Measurements from ENCODE around the gene NHP2.

NHP2 gene

DNA sequence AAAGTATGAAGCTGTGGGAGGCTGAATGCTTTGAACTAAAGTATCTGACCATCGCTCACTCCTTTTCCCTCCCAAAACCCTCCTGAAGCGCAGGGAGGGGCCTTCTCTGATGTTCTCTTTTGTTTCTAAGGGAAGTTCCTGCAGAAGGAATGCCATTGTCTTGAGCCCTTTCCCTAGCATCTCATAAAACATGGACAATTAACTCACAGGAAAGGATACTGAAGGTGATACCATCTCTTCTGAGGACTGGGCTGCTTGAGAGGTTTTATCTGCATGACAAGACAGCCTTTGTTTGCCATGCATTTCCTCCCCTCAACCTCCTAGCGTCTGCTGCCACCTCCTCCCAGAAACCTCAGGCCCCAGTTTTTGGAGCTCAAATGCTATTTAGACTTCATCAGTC lies 27.1 kb downstream of the NHP2 start:
- ChIA-PET POLR2A (interaction anchor here (6.1 kb wide), 1 partner anchor 12 kb away, joined by 27 read pairs; the partner anchor contains the start of gene N4BP3), CTCF (interaction anchor here (1.0 to 1.2 kb wide), 3 partner anchors 9 to 51 kb away, joined by 3 to 4 read pairs (median 4); no protein-coding TSS in a partner anchor)
- 50% methylated on average over 2 of the region's 3 CpGs for WGBS (ENCODE audit: insufficient coverage)
- Histone ChIP-seq H3K9me3 (ENCODE audit: control extremely low read depth in 1 of 5, control insufficient read depth in 4 of 5, insufficient read depth in 2 of 5, low read depth in 1 of 5, low read length in 4 of 5) (no peaks in the 10 kb centered on the region), H3K4me1 (ENCODE audit: control extremely low read depth in 1 of 4, control insufficient read depth in 4 of 4, insufficient read depth in 4 of 4, low read length in 3 of 4) (peaks cover 0 to 53% (median 33%) of the 10 kb centered on the region in 4 experiments), H3K36me3 (ENCODE audit: control insufficient read depth in 4 of 4, insufficient read depth in 4 of 4, low read length in 3 of 4) (no peaks in the 10 kb centered on the region), H3K27ac (ENCODE audit: insufficient read depth in 1 of 2, low read depth in 1 of 2, low read length in 2 of 2, poor library complexity in 1 of 2, severe bottlenecking in 2 of 2) (no peak overlapping the region), H3K27me3 (replicated peaks in 2 of 5; ENCODE audit: control insufficient read depth in 4 of 5, insufficient read depth in 5 of 5, low read length in 4 of 5) (no peaks in the 10 kb centered on the region), H3K4me3 (ENCODE audit: control insufficient read depth in 1 of 7, extremely low read depth in 1 of 7, insufficient read depth in 4 of 7, low read depth in 2 of 7, low read length in 6 of 7) (no peak overlapping the region)
- peak in 1 of 3 donors; percentile 21 for DNase-seq

DNA sequence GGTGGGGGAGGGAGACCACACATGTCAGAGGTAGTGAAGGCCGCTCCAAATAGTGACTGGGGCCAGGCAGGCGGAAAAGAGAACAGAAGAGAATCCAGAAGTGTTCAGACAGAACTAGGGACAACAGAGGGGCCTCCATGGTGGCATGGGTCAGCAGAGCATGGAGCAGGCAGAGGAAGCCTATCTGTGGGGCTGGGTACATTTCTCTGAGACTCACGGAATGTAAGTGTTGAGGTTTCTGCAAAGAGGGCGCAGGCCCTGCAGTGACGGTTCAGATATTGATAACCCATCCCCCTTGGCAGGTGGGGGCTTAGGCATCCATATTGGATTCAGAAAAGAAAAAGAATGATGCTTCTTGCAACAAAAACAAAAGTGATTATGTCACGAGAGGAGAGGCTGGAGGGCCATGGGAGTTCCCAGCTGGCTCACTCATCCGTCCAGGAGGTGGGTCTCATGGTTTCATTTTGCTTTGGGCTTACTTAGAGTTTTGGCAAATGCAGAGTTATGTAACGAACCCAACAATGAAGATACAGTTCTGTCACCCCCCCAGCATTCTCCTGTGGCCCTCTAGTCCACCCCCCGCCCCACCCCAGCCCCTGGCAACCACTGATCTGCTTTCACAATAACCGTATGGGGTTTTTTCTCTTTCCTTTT lies 28.3 kb downstream of the NHP2 start:
- Histone ChIP-seq H3K36me3 (ENCODE audit: control insufficient read depth in 4 of 4, insufficient read depth in 4 of 4, low read length in 3 of 4) (no peaks in the 10 kb centered on the region), H3K4me3 (ENCODE audit: control insufficient read depth in 1 of 7, extremely low read depth in 1 of 7, insufficient read depth in 4 of 7, low read depth in 2 of 7, low read length in 6 of 7) (no peak overlapping the region), H3K4me1 (ENCODE audit: control extremely low read depth in 1 of 4, control insufficient read depth in 4 of 4, insufficient read depth in 4 of 4, low read length in 3 of 4) (peaks cover 0 to 57% (median 36%) of the 10 kb centered on the region in 4 experiments), H3K27ac (ENCODE audit: insufficient read depth in 1 of 2, low read depth in 1 of 2, low read length in 2 of 2, poor library complexity in 1 of 2, severe bottlenecking in 2 of 2) (no peak overlapping the region), H3K27me3 (replicated peaks in 2 of 5; ENCODE audit: control insufficient read depth in 4 of 5, insufficient read depth in 5 of 5, low read length in 4 of 5) (no peaks in the 10 kb centered on the region), H3K9me3 (ENCODE audit: control extremely low read depth in 1 of 5, control insufficient read depth in 4 of 5, insufficient read depth in 2 of 5, low read depth in 1 of 5, low read length in 4 of 5) (no peaks in the 10 kb centered on the region)
- DNase-seq, result no peak
- CTCF ChIA-PET, result interaction anchor here (1.0 to 11.1 kb wide), 5 partner anchors 10 to 48 kb away, joined by 3 to 137 read pairs (median 5); partner anchors contain the start of gene N4BP3
- WGBS (ENCODE audit: insufficient coverage), result 94% methylated on average over 7 of the region's 10 CpGs
- POLR2A ChIA-PET, result interaction anchor here (6.1 kb wide), 1 partner anchor 11 kb away, joined by 27 read pairs; the partner anchor contains the start of gene N4BP3

DNA sequence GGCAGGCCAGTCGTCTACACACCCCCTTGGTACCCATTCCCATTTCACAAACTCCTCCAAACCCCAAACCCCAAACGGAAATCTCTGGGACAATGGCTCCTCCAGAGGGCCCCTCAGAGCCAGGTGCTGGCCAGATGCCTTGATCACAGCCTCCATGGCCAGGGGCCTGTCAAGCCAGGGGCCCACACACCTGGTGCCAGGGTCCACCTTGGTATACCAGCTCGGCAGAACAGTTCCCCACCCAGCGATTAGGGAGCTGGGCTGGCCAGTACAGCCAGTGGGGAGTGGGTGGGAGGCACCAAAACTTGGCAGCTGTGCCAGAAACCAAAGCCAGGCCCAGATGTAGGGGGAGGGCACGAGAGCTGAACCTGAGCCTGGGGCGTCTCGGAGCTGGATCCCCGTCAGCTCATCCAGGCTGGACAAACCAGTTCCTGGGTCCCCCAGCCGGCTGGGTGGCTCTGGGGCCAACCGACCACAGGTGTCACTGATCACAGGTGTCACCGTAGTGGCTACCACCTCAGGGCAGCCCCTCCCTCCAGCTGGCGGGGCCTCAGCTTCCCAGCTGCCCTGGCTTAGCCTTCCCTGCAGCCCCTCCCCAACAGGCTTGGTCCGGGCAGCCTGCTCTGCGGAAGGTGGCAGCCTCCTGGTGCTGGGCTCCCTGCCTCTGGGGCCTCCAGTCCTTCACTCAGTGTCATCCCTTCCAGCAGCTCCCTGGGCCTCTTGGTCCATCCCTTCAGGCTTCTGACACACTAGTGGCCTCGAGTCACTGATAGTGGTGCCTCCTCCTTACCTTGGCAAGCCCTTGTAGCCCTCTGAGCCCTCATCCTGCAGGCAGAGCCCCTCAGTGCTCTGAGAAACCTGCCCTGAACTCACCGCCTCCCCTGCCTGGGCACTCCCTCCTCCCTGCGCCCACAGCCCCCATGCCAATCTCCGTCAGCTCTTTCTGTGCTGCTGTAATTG lies 29.4 kb downstream of the NHP2 start:
- POLR2A ChIA-PET, result interaction anchor here (6.1 kb wide), 1 partner anchor 10 kb away, joined by 27 read pairs; the partner anchor contains the start of gene N4BP3
- CTCF ChIA-PET, result interaction anchor here (0.8 to 11.1 kb wide), 9 partner anchors 10 to 47 kb away, joined by 3 to 137 read pairs (median 4); partner anchors contain the start of gene N4BP3
- 93% methylated on average over 14 of the region's 18 CpGs for WGBS (ENCODE audit: insufficient coverage)

DNA sequence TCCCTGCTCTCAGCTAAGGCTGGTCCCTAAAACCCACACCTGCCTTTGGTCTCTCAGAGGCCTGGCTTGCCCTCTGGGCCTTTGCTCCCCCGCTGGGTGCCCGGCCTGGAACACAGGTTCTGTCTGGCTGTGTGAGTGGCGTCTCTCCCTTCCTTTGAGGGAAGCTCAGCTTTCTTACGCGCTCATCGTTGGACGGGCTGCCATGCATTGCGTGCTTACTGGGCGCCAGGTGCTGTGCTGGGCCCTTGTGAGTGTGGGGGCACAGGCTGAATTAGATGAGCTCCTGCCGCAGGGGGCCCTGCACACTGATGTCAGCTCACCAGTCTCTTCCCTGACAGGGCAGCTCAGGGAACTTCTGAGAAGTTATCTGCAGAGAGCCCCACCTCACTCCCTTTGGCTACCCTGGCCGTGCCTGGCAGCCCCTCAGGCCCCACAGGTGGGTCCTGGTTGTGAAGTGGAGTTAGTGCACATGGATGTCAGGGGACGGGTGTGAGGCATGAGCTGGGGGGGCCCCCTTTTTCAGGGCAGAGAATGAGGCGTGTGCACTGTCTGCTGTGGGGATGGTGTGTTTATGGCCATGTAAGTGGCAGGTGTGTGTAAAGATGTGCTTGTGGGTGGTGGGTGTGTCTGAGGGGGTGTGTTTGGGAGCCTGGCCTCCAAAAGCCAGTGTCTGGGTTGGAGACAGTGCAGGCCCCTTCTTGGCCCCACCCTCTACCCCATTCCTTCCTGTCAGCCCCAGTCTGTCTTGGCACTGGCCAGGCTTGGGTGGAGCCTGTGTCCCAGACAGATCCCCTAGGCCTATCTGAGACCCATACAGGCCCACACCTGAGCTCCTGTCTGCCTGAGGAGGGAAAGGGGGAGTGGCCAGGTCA lies 30.4 kb downstream of the NHP2 start:
- 94% methylated on average over 9 of the region's 13 CpGs for WGBS (ENCODE audit: insufficient coverage)
- Histone ChIP-seq H3K27me3 (replicated peaks in 2 of 5; ENCODE audit: control insufficient read depth in 4 of 5, insufficient read depth in 5 of 5, low read length in 4 of 5) (no peaks in the 10 kb centered on the region), H3K27ac (ENCODE audit: insufficient read depth in 1 of 2, low read depth in 1 of 2, low read length in 2 of 2, poor library complexity in 1 of 2, severe bottlenecking in 2 of 2) (no peak overlapping the region), H3K4me1 (ENCODE audit: control extremely low read depth in 1 of 4, control insufficient read depth in 4 of 4, insufficient read depth in 4 of 4, low read length in 3 of 4) (peaks cover 0 to 69% (median 53%) of the 10 kb centered on the region in 4 experiments), H3K9me3 (ENCODE audit: control extremely low read depth in 1 of 5, control insufficient read depth in 4 of 5, insufficient read depth in 2 of 5, low read depth in 1 of 5, low read length in 4 of 5) (no peaks in the 10 kb centered on the region), H3K4me3 (ENCODE audit: control insufficient read depth in 1 of 7, extremely low read depth in 1 of 7, insufficient read depth in 4 of 7, low read depth in 2 of 7, low read length in 6 of 7) (no peak overlapping the region), H3K36me3 (ENCODE audit: control insufficient read depth in 4 of 4, insufficient read depth in 4 of 4, low read length in 3 of 4) (no peaks in the 10 kb centered on the region)
- ChIA-PET POLR2A (interaction anchor here (1.0 to 6.1 kb wide), 2 partner anchors 9 to 31 kb away, joined by 3 to 27 read pairs; partner anchors contain the start of genes N4BP3 and NHP2), CTCF (interaction anchor here (0.8 to 11.1 kb wide), 6 partner anchors 9 to 46 kb away, joined by 3 to 137 read pairs (median 5); no protein-coding TSS in a partner anchor)
- no peak for DNase-seq

More for the DNA sequence above, 29.4 kb downstream of the NHP2 start:
- peaks cover 0 to 61% (median 44%) of the 10 kb centered on the region in 4 experiments for H3K4me1 ChIP-seq (ENCODE audit: control extremely low read depth in 1 of 4, control insufficient read depth in 4 of 4, insufficient read depth in 4 of 4, low read length in 3 of 4)
- H3K4me3 ChIP-seq (ENCODE audit: control insufficient read depth in 1 of 7, extremely low read depth in 1 of 7, insufficient read depth in 4 of 7, low read depth in 2 of 7, low read length in 6 of 7), result no peak overlapping the region
- no peaks in the 10 kb centered on the region for H3K9me3 ChIP-seq (ENCODE audit: control extremely low read depth in 1 of 5, control insufficient read depth in 4 of 5, insufficient read depth in 2 of 5, low read depth in 1 of 5, low read length in 4 of 5)
- H3K36me3 ChIP-seq (ENCODE audit: control insufficient read depth in 4 of 4, insufficient read depth in 4 of 4, low read length in 3 of 4), result no peaks in the 10 kb centered on the region
- no peaks in the 10 kb centered on the region for H3K27me3 ChIP-seq (replicated peaks in 2 of 5; ENCODE audit: control insufficient read depth in 4 of 5, insufficient read depth in 5 of 5, low read length in 4 of 5)
- no peak for DNase-seq
- no peak overlapping the region for H3K27ac ChIP-seq (ENCODE audit: insufficient read depth in 1 of 2, low read depth in 1 of 2, low read length in 2 of 2, poor library complexity in 1 of 2, severe bottlenecking in 2 of 2)

DNA sequence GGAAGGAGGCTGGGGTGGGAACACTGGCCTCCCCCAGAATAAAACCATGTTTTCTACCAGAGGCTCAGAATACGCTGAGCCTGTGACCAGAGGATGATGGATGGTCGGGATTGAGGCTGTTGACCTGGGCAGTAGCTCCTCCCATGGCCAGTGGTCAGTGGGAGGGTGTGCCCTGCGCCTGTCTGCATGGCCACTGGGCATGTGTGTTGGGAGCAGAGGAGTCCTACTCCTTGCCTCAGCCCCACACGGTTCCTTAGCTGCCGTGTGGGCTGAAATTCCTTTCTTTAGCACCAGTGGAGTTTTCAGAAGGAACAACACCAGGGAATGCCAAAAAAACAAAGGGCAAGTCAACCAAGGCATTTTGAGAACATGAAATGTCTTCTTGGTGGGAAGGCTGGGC lies 31.3 kb downstream of the NHP2 start:
- ChIA-PET POLR2A (interaction anchor here (6.1 kb wide), 1 partner anchor 8 kb away, joined by 27 read pairs; the partner anchor contains the start of gene N4BP3), CTCF (interaction anchor here (1.4 to 11.1 kb wide), 4 partner anchors 8 to 45 kb away, joined by 6 to 137 read pairs (median 20); no protein-coding TSS in a partner anchor)
- H3K36me3 ChIP-seq (ENCODE audit: control insufficient read depth in 4 of 4, insufficient read depth in 4 of 4, low read length in 3 of 4), result no peaks in the 10 kb centered on the region
- H3K27ac ChIP-seq (ENCODE audit: insufficient read depth in 1 of 2, low read depth in 1 of 2, low read length in 2 of 2, poor library complexity in 1 of 2, severe bottlenecking in 2 of 2), result no peak overlapping the region
- DNase-seq, result no peak
- WGBS (ENCODE audit: insufficient coverage), result 100% methylated on average over 5 of the region's 5 CpGs
- H3K27me3 ChIP-seq (replicated peaks in 2 of 5; ENCODE audit: control insufficient read depth in 4 of 5, insufficient read depth in 5 of 5, low read length in 4 of 5), result peaks cover 0 to 7% (median 2%) of the 10 kb centered on the region in 5 experiments
- peaks cover 0 to 75% (median 60%) of the 10 kb centered on the region in 4 experiments for H3K4me1 ChIP-seq (ENCODE audit: control extremely low read depth in 1 of 4, control insufficient read depth in 4 of 4, insufficient read depth in 4 of 4, low read length in 3 of 4)
- H3K9me3 ChIP-seq (ENCODE audit: control extremely low read depth in 1 of 5, control insufficient read depth in 4 of 5, insufficient read depth in 2 of 5, low read depth in 1 of 5, low read length in 4 of 5), result no peaks in the 10 kb centered on the region
- no peak overlapping the region for H3K4me3 ChIP-seq (ENCODE audit: control insufficient read depth in 1 of 7, extremely low read depth in 1 of 7, insufficient read depth in 4 of 7, low read depth in 2 of 7, low read length in 6 of 7)
